AG04449 (cell line): ENCODE results near the gene SEC14L6.

Source experiments
- CTCF ChIA-PET: fragments of 350-600 bp; formaldehyde crosslinking; extraction: SDS; loops from one replicate; lab custom pipeline; 2021; ENCODE audit warnings: antibody characterized with exemption; lab: Yijun Ruan, JAX
- POLR2A ChIA-PET: fragments of 400-600, 350-600 bp; formaldehyde crosslinking; extraction: SDS; loops from one replicate; lab custom pipeline; 2020; ENCODE audit warnings: antibody characterized with exemption, inconsistent platforms; lab: Yijun Ruan, JAX
- DNase-seq: peaks from one replicate; pipeline ENCODE4 v3.0.0-alpha.2; 2010; ENCODE audit warnings: low read depth, low spot score
- H3K4me3 ChIP-seq: 2 replicates; pipeline ENCODE4 v1.5.1; 2011; ENCODE audit warnings: low read depth, mild to moderate bottlenecking, control low read depth, low read length
- TF ChIP-seq, protein P1 (sequence below): IDR thresholded peaks from one replicate; pipeline ENCODE4 v1.5.1; 2011; ENCODE audit warnings: mild to moderate bottlenecking, moderate library complexity, low read length, control low read depth, inconsistent platforms; ENCODE audit not compliant: insufficient read depth; ENCODE audit errors: missing control alignments

SEC14L6 gene

DNA sequence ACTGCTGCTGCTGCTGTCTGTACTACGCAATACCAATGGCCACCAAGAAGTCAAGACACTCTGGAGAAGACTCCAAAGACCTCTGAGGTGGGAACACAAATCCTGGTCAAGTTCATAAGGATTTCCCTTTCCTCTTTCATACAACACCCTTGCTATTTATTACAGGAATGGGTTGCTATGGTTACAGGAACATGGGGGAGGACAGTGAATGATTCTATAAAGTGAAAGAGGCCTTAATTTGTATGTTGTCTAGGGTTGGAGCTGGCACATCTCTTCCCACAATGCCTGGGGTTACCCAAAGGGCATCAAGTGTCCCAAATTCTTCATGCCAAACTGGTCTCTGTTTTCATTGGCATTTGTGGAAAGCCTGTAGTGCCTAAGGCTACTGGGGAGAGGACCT, 63.4 kb downstream of the SEC14L6 start:
- CTCF ChIA-PET, result interaction anchor here (1.0 to 11.5 kb wide), 8 partner anchors 9 to 195 kb away, joined by 3 to 192 read pairs (median 18); partner anchors contain the start of genes CASTOR1, MTFP1, RNF215 and SEC14L2
- DNase-seq, result no peak
- H3K4me3 ChIP-seq, result no peak overlapping the region
- TF ChIP-seq, protein P1, sequence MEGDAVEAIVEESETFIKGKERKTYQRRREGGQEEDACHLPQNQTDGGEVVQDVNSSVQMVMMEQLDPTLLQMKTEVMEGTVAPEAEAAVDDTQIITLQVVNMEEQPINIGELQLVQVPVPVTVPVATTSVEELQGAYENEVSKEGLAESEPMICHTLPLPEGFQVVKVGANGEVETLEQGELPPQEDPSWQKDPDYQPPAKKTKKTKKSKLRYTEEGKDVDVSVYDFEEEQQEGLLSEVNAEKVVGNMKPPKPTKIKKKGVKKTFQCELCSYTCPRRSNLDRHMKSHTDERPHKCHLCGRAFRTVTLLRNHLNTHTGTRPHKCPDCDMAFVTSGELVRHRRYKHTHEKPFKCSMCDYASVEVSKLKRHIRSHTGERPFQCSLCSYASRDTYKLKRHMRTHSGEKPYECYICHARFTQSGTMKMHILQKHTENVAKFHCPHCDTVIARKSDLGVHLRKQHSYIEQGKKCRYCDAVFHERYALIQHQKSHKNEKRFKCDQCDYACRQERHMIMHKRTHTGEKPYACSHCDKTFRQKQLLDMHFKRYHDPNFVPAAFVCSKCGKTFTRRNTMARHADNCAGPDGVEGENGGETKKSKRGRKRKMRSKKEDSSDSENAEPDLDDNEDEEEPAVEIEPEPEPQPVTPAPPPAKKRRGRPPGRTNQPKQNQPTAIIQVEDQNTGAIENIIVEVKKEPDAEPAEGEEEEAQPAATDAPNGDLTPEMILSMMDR, result no peak
- POLR2A ChIA-PET, result no interaction called here

DNA sequence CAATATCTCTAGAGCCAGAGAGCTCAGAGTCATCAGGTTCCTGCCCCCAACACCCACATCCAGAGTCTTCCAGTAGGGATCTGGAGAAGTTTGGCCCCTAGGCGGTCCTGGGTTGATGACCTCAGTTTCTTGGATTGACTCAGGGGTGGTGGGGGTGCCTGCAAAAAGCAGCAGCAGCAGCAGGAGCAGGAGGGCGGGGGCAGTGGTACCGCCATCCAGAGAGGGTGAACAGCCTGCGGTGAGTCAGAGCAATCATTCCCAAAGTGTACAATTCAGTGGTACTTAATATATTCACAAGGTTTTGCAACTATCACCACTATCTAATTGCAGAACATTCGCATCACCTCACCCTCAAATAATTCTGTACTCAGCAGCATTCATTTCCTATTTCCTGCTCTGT, 64.8 kb downstream of the SEC14L6 start:
- ChIA-PET POLR2A (no interaction called here), CTCF (no interaction called here)
- TF ChIP-seq, protein P1, result no peak
- no peak for DNase-seq
- no peak overlapping the region for H3K4me3 ChIP-seq

DNA sequence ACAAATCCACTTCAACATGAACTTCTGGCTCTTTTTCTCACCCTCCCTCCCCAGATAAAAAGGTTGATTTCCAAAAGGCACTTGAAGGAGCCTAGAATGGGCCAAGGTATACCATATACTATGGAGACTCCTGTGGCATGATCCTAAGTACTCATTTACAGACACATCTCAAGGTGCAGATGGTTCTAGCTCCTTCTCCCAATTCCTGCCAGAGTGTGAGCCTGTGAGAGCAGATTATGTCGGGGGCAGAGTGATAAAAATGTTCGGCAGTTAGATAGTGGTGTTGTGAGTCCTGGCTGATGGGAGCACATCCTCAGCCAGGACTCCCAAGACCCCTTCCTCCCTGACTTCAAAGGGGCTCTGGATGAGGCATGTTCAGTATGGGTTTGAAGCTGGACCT, 66.6 kb downstream of the SEC14L6 start:
- H3K4me3 ChIP-seq, result no peak overlapping the region
- CTCF ChIA-PET, result interaction anchor here (0.6 to 3.3 kb wide), 2 partner anchors 89 to 149 kb away, joined by 3 to 16 read pairs; no protein-coding TSS in a partner anchor
- POLR2A ChIA-PET, result no interaction called here
- TF ChIP-seq, protein P1, result no peak
- no peak for DNase-seq

DNA sequence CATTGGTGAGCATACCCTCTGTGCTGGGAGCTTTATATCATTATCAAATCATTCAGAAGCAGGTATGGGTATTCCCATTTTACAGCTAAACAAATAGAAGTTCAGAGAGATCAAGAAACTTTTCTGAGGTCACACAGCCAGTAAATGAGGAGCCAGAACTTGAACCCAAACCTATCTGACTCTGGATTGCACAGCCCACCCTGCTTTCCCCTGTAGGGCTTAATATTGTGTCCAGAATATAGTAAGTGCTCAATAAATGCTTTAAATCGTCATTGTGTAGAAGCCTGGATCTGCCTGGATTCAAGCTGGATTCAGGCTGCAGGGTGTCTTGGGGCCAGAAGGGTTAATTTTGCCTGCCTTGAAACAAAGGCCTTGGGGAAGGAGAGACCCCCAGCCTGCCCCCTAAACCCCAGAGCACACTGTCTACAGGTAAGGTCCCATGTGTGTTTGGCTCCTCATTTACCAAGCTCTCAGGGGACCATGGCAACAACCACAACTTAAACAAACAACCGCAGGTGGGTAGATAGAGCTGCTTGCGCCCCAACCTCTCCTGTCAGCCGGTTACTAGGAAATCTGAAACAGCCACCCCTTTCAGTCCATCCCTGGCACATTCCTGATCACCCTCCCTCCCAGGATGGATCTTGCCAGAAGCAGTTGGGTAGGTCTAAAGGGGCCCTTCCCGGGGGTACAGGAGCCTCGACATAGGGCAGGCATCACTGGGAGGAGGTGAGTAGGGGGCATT, 71.7 kb downstream of the SEC14L6 start:
- CTCF ChIA-PET, result interaction anchor here (1.0 to 5.3 kb wide), 4 partner anchors 8 to 87 kb away, joined by 3 to 27 read pairs (median 8); partner anchors contain the start of gene RNF215
- no peak overlapping the region for H3K4me3 ChIP-seq
- POLR2A ChIA-PET, result no interaction called here
- TF ChIP-seq, protein P1, result no peak
- DNase-seq, result no peak

DNA sequence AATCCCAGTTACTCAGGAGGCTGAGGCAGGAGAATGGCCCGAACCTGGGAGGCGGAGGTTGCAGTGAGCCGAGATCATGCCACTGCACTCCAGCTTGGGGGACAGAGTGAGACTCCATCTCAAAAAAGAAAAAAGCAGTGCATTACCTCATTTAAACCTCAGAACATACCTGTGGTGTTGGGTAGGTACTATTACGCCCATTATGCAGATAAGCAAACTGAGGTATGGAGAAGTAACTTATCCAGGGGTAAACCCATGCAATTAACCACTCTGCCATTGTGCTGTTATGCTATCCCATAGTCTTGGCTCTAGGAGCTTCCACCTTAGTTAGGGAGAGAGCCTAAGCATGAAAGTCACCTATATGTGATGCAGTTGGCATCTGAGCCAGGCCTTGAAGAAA, 72.4 kb downstream of the SEC14L6 start:
- TF ChIP-seq, protein P1, result no peak
- ChIA-PET POLR2A (no interaction called here), CTCF (interaction anchor here (1.0 to 5.3 kb wide), 4 partner anchors 9 to 87 kb away, joined by 3 to 27 read pairs (median 8); partner anchors contain the start of gene RNF215)
- no peak overlapping the region for H3K4me3 ChIP-seq
- no peak for DNase-seq

DNA sequence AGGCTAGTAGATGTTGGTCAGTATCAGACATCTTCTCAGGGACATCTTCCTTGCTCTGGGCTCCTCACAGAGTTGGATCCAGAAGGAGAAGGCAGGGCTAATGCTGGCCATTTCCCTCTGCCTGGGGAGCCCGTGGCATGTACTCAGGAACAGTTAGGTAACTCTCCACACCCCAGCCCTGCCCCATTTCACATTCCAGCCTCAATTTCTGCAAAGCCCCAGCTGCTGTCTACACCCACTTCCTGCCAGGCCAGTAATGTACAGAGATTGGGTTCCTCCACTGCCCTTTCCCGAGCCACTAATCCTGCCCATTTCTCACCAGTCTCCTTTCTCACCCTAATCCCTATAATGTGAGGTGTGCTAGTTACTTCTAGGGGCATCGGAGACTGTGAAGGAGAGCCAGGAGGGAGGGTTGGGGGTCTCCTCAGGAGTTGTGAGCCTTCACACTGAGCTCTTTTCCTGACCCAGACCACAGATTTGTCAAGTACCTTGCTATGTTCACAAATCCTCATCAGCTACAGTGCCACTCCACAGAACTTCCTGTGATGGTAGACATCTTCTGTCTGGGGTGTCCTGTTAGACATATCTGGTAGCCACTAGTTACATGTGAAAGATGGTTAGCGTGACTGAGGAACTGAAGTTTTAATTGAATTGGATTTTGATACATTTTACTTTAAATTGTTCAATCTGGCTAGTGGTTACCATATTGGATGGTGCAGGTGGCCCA, 73.4 kb downstream of the SEC14L6 start:
- ChIA-PET POLR2A (no interaction called here), CTCF (interaction anchor here (1.3 to 5.3 kb wide), 2 partner anchors 12 to 17 kb away, joined by 3 to 27 read pairs; no protein-coding TSS in a partner anchor)
- H3K4me3 ChIP-seq, result no peak overlapping the region
- no peak for DNase-seq
- TF ChIP-seq, protein P1, result no peak
